ENCODE results near the gene FYB1.

Gene FYB1

GRCh38 chr5:39083968-39084367 is 135.4 kb downstream of the FYB1 start:
- no peak overlapping the region for H3K4me3 ChIP-seq (ENCODE audit: low read depth, low read length)
- TF ChIP-seq MYC (IDR thresholded peaks at IDR 0.05; ENCODE audit: low read depth, low read length) = no peak
- TF ChIP-seq, protein P1, sequence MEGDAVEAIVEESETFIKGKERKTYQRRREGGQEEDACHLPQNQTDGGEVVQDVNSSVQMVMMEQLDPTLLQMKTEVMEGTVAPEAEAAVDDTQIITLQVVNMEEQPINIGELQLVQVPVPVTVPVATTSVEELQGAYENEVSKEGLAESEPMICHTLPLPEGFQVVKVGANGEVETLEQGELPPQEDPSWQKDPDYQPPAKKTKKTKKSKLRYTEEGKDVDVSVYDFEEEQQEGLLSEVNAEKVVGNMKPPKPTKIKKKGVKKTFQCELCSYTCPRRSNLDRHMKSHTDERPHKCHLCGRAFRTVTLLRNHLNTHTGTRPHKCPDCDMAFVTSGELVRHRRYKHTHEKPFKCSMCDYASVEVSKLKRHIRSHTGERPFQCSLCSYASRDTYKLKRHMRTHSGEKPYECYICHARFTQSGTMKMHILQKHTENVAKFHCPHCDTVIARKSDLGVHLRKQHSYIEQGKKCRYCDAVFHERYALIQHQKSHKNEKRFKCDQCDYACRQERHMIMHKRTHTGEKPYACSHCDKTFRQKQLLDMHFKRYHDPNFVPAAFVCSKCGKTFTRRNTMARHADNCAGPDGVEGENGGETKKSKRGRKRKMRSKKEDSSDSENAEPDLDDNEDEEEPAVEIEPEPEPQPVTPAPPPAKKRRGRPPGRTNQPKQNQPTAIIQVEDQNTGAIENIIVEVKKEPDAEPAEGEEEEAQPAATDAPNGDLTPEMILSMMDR (IDR thresholded peaks at IDR 0.05; ENCODE audit: low read depth, low read length) = no peak
- no peak for TF ChIP-seq MAX (IDR thresholded peaks at IDR 0.05; ENCODE audit: low read depth, low read length)
- no peak for TF ChIP-seq POLR2A (IDR thresholded peaks at IDR 0.05; ENCODE audit: extremely low read depth, insufficient read length)
- DNase-seq (ENCODE audit: low read depth) = no peak

DNA sequence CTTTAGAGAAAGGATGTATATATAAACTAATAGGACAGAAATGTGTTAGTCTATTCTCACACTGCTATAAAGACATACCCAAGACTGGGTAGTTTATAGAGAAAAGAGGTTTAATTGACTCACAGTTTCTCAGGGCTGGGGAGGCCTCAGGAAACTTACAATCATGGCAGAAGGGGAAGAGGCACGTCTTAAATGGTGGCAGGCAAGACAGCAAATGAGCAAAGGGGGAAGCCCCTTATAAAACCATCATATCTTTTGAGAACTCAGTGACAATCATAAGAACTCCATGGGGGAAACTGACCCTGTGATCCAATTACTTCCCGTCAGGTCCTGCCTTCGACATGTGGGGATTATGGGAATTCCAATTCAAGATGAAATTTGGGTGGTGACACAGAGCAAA is 136.4 kb downstream of the FYB1 start:
- no peak for TF ChIP-seq POLR2A (IDR thresholded peaks at IDR 0.05; ENCODE audit: extremely low read depth, insufficient read length)
- TF ChIP-seq MAX (IDR thresholded peaks at IDR 0.05; ENCODE audit: low read depth, low read length) = no peak
- no peak for TF ChIP-seq MYC (IDR thresholded peaks at IDR 0.05; ENCODE audit: low read depth, low read length)
- TF ChIP-seq, protein P1 (IDR thresholded peaks at IDR 0.05; ENCODE audit: low read depth, low read length) = no peak
- H3K4me3 ChIP-seq (ENCODE audit: low read depth, low read length) = no peak overlapping the region
- no peak for DNase-seq (ENCODE audit: low read depth)

DNA sequence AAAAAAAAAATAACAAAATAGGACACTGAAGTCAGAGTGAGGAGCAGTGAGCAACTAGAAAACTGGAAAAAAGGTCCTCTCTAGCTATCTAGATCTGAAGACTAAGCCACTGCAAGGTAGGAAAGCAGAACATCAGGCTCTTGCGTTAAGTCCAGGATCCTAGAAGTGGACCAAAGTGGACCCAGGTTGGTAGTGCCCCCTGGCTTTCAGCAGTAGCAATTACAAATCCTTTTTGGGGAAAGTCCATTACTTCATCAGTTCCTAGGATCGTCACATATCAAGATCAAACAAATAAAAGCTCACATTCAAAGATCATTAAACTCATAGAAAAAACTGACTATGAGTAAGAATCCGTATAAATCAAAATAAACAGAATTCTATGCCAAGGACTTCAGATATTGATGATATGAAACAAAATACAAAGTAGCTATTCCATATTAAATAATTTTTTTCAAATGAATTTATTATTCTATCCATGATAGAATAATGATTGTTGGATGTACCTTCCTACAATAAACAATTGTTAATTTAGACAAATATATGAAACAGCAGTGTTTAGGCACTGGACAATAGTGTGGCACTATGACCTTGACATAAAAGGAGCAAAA is 138.7 kb downstream of the FYB1 start:
- no peak overlapping the region for H3K4me3 ChIP-seq (ENCODE audit: low read depth, low read length)
- DNase-seq (ENCODE audit: low read depth) = peak; percentile 79

DNA sequence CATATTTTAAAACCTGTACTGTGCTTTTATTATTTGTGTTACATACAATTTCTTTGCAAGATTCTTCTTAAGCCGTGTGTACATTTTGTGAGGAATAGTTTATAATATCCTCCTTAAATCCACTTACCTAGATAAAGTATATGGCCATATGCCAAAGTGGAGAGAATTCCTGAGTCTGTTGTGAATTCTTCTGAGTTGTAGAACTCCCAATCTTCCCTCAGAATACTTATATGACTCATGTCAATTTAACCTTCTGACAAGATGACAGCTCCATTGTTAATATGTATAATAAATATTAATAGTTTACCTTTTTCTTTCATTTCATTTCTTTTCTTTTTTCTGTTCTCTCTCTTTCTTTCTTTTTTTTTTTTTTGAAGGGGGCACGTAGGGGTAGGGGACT is 139.2 kb downstream of the FYB1 start:
- no peak overlapping the region for H3K4me3 ChIP-seq (ENCODE audit: low read depth, low read length)
- TF ChIP-seq POLR2A (IDR thresholded peaks at IDR 0.05; ENCODE audit: extremely low read depth, insufficient read length) (no peak), MAX (IDR thresholded peaks at IDR 0.05; ENCODE audit: low read depth, low read length) (no peak), MYC (IDR thresholded peaks at IDR 0.05; ENCODE audit: low read depth, low read length) (no peak)
- TF ChIP-seq, protein P1 (IDR thresholded peaks at IDR 0.05; ENCODE audit: low read depth, low read length) = no peak
- no peak for DNase-seq (ENCODE audit: low read depth)

More for the DNA sequence above, 138.7 kb downstream of the FYB1 start:
- TF ChIP-seq MAX (IDR thresholded peaks at IDR 0.05; ENCODE audit: low read depth, low read length) = no peak
- TF ChIP-seq, protein P1 (IDR thresholded peaks at IDR 0.05; ENCODE audit: low read depth, low read length) = peak; percentile 83

DNA sequence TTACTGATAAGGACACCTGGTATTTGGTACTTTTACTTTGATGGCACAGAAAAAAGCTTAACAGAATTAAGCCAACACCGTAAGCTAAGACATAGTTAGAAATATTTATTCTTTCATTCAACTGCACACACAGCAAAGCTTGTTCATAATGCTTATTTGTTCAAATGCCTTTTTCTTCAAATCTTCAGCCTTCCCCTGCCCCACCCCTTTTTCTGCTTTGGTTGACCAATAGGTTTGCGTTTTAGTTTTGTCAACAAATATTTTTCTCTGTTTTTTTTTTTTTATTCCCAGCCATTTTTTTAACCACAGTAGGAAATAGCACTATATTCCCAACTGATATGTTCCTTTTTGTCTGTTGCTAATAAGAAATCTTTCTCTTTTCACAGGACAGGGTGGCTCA is 140.2 kb downstream of the FYB1 start:
- no peak for DNase-seq (ENCODE audit: low read depth)
- H3K4me3 ChIP-seq (ENCODE audit: low read depth, low read length) = no peak overlapping the region
- TF ChIP-seq POLR2A (IDR thresholded peaks at IDR 0.05; ENCODE audit: extremely low read depth, insufficient read length) (no peak), MYC (IDR thresholded peaks at IDR 0.05; ENCODE audit: low read depth, low read length) (no peak), MAX (IDR thresholded peaks at IDR 0.05; ENCODE audit: low read depth, low read length) (no peak)
- TF ChIP-seq, protein P1 (IDR thresholded peaks at IDR 0.05; ENCODE audit: low read depth, low read length) = no peak

Measured in NB4 (cell line).